GM19452 (cell line): ENCODE results near the gene TMTC2.

Experiments
- ATAC-seq: cut with Tn5 transposase; IDR thresholded peaks from one replicate; pipeline ENCODE4 v1.9.1; 2021; ENCODE audit not compliant: unreplicated experiment

The TMTC2 gene

DNA sequence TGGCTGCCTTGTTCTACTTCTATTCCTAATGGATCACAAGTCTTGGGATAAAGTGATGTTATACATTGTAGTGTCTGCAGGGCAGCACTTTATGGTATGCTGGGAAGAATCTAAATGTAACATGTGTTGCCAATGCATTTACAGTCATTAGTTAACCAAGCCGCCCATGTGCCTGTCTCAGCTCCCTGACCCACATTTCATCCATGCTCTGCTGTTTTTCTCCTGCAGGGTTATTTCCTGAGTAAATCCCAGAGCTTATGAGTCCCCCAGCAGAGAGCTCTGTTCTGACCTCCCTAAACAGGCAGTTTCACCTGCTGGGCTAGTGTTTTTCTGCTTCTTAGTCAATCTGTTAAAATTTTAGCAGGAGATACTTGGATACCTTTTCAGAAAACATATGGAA is 4.4 kb upstream of the TMTC2 start:
- no peak for ATAC-seq

DNA sequence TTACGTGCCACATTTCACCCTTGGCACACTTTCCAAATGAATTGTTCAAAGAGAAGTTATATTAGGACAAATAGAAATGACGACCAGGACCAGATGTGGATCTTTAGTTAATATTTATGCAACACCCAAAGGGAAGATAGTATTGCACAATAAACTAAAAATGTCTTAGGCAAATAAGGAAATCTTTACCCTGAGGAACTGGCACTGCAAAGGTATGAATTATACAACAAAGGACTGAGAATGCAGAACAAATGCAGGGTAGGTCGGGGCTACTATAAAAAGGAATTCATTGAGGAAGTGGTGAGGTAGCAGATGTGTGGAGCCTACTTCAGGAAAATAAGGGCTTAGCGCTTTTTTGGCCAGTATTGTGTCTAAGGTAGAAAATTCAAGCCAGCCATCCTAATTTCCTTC is 3.9 kb upstream of the TMTC2 start:
- no peak for ATAC-seq

DNA sequence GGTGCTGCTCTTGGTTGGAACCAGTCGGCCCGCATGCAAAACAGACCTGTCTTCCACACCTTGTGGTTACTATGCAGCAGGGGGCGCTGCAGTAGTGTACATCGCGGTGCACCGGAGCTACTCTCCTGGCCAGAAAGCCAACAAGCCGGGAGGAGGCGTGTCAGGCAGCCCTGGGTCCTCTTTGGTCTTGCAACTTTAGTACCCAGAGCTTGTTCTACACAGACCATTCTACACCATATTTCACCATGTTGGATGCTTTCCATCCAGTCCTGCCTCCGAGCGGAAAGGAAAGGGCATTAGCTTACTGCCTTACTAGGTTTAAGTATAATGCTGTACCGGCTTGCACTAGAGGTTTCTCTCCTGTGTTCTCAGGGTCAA is 927 bp upstream of the TMTC2 start:
- peak; percentile 62 for ATAC-seq

DNA sequence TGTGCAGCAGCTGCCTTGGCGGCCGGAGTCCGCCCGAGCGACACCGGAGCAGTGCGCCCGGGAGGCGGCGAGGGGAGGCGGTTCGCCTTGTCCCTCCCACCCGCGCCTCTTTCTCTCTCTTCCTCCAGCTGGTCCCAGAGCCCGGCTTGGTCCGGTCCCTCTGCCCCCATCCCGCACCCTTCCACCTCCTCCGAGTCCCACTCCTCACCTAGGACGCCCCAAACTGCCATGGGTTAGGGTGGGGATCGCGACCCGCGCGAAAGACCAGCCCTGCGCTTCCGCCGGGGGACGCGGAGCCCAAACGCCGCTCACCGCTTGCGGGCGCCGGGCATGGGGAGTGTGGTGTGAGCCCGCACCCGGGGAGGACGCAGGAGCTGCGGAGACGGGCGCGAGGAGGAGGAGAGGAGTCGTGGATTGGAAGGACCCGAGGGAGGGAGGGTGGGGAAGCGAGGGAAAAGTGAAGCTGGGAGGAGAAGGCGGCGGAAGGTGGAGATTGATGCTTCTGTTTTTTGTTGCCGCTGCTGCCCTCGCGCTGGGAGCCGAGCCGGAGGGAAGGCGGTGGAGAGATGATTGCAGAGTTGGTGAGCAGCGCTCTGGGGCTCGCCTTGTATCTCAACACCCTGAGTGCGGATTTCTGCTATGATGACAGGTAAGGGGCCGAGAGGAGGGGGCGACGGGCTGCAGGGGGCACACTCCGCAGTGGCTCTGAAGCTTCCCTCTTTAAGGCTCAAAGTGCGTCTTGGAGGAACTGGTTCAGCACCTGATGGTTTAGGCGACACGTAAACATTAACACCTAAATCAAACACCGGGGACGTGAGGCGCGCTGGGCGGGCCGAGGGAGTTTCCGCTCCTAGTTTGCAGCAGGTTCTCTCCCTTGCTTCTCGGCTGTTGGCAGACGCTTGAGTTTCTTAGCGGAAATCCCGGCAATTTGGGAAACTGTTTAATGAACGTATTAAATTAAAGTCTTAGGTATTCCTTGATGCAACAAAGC is 610 bp downstream of the TMTC2 start:
- peak; percentile 36 for ATAC-seq

DNA sequence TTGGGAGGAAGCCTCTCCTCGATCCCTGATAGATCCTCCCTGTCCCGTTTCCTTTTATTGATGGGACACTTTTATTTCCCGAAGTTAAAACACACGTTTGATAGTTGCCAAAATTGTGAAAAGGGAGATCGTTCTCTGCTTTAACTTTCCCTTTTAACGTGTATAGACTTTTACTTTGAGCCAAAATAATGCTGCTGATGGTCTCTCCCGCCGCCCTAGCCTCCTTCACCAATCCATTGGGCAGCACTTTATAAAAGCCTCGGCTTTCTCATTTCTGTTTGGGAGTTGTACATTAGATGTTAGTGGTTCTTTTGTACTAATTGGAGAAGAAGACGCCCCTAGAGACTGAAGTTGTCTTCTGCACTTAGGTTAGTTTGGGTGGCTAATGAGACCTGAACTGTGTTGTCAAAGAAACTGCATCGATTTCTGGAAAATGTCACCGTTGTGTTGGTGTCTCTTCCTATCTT is 1.4 kb downstream of the TMTC2 start:
- ATAC-seq = no peak

DNA sequence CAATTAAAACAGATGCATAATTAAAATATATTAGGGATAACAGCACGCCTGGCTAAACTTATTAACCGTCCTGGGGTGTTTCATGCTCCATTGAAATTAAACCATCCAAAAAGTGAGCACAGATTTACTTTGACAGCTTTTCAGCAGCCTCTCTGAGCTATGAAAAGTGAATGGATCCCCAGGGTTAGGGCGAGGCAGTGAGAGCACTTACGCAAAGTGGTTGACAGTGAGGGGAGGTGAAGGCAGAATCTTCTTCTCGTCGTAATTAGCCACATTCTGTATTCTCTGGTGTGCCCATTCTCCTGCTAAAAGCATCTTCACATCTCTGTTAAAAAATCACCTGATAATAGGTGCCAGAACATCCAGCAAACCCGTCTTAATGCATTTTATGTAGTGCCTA is 1.9 kb downstream of the TMTC2 start:
- ATAC-seq = no peak

DNA sequence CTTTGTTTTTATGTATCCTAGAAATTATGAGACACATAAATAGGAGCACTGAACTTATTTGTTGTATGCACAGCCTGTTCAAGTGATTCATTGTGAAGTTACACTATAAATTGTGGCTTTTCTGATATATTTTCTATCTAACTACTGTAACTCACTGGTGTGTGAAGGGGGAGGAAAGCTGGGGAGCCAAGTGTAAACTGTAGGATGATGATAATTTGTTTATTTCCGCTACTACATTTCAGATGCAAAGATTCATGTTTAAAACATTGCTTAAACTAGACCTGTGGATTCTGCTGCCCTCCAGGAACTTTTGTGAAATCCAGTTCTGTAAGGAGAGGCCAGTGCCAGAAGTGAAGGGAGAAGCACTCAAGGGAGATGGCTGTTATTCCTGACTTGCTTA is 3.3 kb downstream of the TMTC2 start:
- ATAC-seq = no peak

DNA sequence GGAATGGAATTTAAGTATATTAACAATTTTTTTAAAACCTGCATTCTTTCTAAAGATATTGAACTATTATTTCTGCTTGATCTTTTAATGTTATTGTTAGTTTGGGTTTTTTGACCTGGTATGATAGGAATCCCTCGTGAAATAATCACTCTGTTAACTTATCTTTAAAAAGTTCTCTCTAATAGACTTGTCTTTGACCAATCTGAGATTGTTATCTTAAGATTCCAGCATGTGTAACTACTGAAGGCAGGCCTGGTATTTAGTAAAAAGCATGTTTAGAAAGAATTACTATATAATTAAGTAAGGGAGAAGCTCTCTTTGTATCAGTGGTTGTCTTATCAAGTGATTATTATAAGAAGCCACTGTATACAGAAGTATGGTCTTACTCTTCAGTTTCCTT is 4.8 kb downstream of the TMTC2 start:
- no peak for ATAC-seq

DNA sequence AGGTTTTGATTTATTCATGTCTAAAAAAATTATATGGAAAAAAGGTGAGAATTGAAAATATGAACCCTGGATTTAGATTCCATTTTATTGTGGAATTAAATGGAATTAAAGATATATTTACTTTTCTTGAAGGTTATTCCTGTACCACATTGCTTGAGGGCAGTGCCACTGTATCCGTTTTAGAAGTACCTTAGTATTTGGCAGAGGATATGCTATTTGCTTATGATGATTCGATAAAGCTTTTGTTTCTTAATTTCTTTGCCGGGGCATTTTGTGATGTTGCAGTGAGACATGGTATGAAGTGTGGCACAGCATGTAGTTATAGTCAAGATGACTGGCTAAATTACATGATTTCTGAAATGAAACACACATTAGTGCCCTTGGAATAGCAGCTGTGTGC is 7.6 kb downstream of the TMTC2 start:
- ATAC-seq = no peak

DNA sequence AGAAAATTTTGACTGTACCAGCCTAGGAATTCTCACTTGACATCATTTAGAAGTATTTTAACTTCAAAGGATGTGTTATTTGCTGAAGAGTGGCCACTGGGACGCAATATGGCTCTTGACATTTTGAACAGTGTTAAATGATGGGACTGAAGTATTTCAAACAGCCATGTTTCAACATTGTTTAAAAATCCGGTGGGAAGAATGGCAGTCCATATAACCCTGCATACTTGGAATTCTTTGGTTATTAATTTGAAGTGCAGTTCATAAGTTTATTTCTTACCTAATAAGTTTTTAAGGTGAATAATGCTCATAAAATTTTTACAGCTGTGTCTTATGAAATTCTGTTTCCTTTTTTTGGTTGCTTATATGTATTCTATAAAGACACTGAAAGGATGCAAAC is 8.3 kb downstream of the TMTC2 start:
- no peak for ATAC-seq

DNA sequence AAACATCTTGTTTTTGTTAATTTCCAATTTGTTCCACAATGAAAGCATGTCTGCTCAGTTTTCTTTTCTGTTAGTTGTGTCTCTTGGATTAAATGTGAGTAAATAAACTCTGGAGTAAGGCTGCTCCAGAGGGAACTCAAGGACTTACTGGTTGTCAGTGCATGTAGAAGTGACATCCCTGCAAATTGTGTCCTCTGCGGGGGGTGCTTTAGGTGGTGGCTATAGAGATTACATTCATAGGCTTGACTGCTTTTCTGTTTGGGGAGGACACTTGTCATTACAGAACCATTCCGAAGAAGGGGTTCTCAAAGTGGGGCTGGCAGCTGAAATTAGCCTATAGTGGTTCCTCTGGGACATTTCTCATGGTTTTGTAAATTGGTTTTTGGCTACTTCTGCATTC is 8.8 kb downstream of the TMTC2 start:
- ATAC-seq = no peak

DNA sequence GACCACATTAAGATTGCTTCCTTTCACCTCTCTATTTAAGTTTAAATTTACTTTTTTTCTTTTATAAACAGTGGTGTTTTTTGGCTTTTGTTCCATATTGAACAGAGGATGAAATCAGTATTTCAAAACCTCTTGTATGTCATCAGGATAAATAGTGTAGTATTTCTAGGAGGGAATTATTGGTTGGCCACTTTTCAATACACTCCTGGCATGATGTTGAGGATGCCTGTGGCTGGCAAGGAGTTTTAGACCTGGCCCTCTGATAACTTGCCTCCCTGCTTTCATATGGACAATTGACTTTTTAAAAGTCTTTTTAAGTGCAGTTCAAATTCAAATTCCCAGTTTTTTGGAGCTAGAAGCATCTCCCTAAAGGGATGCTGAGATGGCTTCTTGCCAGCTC is 9.8 kb downstream of the TMTC2 start:
- ATAC-seq = no peak

DNA sequence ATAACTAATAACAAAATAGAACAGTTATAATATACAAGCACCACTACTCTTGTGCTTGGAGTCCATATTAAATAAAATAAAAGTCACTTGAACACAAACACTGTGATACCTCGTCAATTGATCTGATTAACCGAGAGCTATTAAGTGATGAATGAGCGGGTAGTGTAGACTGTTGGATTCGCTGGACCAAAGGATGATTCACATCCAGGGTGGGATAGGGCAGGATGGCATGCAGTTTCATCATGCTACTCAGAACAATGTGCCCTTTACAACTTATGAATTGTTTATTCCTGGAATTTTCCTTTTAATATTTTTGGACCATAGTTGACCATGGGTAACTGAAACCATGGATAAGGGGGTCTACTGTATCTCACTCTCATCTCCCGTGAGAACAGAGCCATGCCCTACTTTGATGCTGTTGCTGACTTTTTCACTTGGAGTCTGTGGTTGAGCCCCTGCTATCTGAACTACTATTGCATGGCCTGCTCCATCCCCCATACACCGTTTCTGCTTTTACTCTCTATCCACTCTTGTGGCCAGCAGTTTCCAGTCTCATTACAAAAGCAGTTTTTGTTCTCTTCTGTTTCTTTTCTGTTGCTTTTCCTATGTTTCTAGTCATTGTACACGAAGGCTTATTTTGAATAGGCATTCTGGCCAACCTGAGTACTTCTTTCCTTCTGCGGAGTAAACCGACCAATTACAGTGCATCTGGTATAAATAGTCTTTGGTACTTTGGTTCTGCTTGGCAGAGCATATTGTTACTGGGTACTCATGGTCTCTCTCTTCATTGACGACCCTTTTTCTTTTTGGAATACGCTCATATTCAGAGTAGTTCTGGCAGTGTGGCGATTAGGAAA is 12.2 kb downstream of the TMTC2 start:
- ATAC-seq = no peak

DNA sequence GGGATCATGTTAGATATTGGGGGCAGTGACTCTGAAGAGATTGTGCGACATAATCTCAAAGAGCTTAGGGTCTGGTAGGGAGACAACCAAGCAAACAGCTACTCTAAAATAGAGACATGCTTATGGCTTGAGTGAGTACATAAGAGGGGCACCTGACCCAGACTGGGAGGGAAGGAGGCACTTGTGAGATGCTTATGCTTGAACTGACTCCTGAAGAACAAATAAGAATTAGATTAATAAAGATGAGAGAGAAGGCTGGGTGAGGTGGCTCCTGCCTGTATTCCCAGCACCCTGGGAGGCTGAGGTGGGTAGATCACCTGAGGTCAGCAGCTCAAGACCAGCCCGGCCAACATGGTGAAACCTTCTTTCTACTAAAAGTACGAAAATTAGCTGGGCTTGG is 19.1 kb downstream of the TMTC2 start:
- no peak for ATAC-seq

DNA sequence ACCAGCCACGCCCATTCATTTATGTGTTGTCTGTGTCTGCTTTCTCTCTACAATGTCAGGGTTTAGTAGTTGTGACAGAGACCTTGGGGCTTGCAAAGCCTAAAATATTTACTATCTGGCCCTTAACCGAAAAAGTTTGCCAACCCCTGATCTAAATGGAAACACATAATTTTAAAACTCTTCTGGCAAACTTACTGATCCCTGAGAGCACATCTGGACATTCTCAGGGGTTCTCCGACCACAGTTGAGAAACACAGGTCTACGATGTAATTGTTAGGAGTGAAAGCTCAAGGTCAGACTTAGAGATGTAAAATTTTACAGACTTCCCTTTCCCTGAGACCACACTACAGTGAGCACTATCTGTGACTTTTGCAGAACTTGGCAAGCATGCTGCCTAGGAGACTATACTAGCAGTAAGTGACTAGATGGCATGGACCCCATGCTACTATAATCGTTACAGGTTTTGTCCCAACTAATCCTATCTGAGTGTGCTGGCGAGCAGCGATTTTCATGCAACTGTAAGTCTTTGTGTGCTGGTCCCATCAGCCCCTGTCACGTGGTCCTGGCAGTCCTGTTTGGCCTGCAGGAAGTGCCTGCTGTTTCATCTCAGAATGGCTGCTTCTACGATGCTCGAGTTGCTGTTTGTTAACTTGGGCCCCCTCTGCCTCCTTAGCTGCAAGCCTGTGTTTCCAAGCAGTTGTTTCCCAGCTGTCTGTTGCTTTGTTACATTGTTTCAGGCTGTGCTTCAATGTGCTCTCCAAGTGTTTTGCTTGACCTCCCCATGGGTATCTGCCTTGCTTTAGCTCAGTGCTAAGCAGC is 21.6 kb downstream of the TMTC2 start:
- no peak for ATAC-seq

DNA sequence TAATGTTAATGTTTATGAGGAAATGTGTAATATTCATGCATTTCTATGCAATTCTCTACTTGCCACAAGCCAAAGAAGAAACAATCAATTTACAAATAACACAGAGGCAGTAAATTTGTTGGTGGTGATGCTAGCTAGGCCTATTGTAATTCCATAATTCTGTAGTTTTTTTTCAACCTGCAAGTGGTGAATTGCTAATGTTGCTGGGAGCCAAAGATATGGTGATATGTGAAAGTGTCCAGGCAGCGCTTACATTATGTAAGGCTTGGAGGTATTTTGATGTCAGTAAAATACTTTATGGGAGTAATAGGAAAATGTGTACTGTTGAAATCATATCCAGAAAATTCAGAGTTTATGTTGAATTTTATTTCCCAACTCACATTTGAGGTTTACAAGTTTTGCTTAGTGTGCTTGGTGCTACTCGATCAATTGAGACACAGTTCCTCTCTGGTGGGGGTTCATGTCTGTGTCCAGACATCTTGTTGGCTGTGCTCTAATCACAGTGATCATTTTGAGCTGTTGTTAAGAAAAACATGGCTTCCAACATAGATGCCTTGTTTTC is 23.2 kb downstream of the TMTC2 start:
- ATAC-seq = no peak

DNA sequence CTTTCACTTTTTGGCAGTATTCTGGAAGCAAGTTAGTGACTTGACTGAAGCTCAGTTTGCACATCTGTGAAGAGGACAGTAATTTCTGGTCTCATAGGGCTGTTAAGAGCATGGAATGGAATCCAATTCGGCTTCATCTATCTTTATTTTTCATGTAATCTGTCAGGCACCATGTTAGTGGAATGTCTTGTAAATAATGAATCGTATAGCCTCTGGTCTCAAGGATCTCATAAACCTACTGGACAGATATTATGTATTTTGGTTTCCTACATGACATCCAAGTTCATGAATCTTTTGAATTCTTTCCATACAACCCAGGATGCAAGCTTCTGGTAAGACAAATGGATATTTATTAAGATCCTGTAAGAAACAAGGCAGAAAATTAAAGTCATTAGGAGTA is 24.0 kb downstream of the TMTC2 start:
- ATAC-seq = no peak

DNA sequence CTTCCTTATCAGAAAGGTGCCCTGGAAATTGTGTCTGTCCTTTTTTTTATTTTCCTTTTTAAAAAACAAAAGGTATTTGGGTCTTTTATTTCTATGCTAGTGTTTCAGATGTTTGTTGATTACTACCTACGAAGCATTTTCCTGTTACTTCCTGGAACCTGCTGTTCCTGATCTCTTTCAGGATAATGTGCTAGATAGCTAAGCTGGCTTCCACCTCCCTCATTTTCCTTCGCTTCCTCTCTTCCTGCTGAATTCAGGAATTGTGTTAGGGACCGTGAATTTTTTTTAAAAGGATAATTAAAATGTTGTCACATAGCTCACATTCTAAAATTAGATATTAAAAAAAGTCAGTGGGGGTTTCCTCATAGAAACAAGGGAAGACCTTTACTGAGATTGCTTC is 27.7 kb downstream of the TMTC2 start:
- ATAC-seq = no peak

DNA sequence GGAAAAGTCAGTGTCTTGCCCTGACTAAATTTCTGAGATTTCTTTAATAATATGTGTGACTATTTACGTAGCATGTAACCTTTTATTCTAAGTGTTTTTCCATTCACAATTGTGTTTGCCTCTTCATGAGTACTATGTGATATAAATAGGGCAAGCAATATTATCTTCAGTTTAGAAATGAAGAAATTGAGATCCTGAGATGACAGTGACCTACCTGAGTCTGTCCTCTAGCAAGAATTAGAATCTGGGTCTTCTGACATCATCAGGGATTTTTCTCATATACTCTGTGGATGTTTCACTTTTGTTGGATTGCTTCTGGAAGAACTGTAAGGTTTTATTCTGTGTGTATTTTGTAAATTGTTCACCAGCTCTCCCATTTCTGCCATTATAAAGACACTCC is 35.0 kb downstream of the TMTC2 start:
- no peak for ATAC-seq

DNA sequence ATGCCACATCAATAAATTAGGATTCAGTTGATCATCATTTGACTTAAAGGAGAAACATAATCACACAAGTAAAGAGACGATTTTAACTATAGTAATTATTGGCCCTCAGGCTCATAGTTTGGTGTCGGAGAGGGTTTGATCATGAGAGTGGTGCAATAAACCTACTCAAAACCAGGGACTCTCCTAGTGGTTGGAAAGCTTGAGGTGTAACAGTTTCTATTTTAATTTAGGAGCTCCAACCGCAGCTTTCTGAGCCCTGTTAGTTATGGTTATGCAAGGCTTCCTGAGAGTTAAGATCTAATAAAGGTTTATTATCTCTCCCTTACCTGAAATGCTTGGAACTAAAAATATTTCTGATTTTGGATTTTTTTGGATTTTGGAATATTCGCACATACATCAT is 36.4 kb downstream of the TMTC2 start:
- no peak for ATAC-seq

DNA sequence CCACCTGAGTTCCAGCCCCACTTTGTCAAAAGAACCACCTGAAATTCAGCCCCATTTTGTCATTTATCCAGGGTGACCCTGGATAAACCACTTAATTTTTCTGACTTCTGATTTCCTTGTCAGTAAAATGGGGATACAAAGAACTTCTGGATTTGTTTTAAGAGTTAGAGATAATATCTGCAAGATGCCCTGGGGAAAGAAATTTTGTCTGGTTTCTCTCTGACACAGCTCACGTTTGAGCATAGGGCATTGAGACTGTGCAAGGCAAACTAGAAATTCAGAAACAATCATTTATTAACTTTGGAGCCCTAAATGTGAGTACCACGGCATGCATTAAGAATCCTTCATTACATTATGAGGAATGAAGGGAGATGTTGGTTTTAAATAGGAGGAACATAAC is 37.2 kb downstream of the TMTC2 start:
- no peak for ATAC-seq
